ENCODE results near the gene FBXW8. TPM values are rescaled to one million over a fixed set of nuclear protein-coding genes. Genes with fewer than 3 reads are reported as not detected.

The FBXW8 gene
- polyA plus RNA-seq, 3 donors = 2.0 to 5.2 (median 2.7) TPM

DNA sequence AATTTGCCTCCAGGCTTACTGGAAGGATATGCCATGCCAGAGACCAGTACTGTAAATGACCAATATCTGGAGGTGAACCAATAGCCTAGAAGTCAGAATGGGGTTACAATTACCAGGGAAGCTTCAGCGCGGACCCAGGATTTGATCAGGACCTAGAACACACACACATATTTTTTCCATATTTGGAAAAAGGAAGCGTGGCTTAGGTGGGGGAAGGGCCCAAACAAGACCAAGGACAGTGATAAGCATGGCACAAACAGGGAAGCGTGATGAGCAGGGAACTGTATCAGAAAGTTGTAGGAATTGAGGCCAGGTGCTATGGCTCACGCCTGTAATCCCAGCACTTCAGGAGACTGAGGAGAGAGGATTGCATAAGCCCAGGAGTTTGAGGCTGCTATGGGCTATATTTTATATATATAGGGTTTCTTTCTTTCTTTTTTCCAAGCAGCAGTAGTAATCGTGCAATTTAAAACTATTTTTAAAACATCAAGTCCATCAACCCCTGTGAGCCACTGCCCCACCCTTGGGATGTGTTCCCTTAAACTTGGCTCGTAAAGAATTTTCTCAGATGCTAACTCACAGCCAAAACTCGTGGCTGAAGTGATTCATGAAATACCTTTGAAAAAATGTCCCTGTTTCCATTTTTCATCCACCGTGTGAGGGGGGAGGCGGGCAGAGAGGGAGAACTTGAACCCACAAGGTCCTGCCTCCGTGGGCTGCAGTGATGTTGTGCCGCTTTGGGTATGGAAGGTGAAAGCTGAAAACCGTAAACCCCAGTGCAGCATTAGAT is 46.2 kb upstream of the FBXW8 start:
- H3K4me3 ChIP-seq (replicated peaks in 1 of 3; ENCODE audit: low read depth in 2 of 3, low read length in 3 of 3) = no peak overlapping the region

DNA sequence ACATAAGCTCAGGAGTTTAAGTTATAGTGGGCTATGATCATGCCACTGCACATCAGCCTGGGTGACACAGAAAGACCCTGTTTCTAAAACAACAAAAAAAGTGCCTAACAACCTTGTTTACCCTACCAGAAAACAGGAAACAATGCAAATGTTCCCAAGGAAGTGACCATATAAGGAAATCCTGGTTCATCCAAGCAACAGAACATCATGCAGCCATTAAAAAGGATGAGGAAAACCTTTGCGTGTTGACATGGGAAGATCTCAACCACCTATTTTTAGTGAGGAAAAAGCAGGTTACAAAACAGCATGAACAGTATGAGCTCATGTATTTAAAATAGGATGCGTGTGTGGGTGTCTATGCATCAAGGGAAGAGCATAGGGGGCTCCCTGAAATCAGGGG is 43.2 kb upstream of the FBXW8 start:
- no peaks in the 10 kb centered on the region for H3K4me1 ChIP-seq (ENCODE audit: control insufficient read depth in 1 of 2, insufficient read depth in 2 of 2, low read length in 2 of 2)
- Mint-ChIP-seq H3K4me1 (no peaks in the 10 kb centered on the region), H3K36me3 (no peaks in the 10 kb centered on the region), H3K27ac (no peak overlapping the region), H3K9me3 (peaks cover 0 to 3% (median 0%) of the 10 kb centered on the region in 7 donors), H3K27me3 (ENCODE audit: low read depth in 3 of 3) (peaks cover 5 to 15% (median 13%) of the 10 kb centered on the region in 3 donors), H3K4me3 (no peak overlapping the region)
- no peak for DNase-seq
- no peaks in the 10 kb centered on the region for H3K36me3 ChIP-seq (replicated peaks in 1 of 2; ENCODE audit: control insufficient read depth in 1 of 2, insufficient read depth in 2 of 2, low read length in 2 of 2)
- no peak overlapping the region for H3K9ac ChIP-seq (ENCODE audit: insufficient read depth, low read length, poor library complexity, severe bottlenecking)
- no peak overlapping the region for H3K27ac ChIP-seq (ENCODE audit: low read depth in 1 of 2, low read length in 2 of 2)
- no peaks in the 10 kb centered on the region for H4K20me1 ChIP-seq (ENCODE audit: insufficient read depth, low read length)
- H3K4me2 ChIP-seq (replicated peaks; ENCODE audit: extremely low read depth, low read length, poor library complexity, severe bottlenecking) = no peak overlapping the region
- no peaks in the 10 kb centered on the region for H3K27me3 ChIP-seq (ENCODE audit: control insufficient read depth in 2 of 2, insufficient read depth in 2 of 2, low read length in 2 of 2)
- H3K4me3 ChIP-seq (replicated peaks in 1 of 3; ENCODE audit: low read depth in 2 of 3, low read length in 3 of 3) = no peak overlapping the region
- intact Hi-C loops (cut with micrococcal nuclease) = no loop called here
- TF ChIP-seq, protein P1, sequence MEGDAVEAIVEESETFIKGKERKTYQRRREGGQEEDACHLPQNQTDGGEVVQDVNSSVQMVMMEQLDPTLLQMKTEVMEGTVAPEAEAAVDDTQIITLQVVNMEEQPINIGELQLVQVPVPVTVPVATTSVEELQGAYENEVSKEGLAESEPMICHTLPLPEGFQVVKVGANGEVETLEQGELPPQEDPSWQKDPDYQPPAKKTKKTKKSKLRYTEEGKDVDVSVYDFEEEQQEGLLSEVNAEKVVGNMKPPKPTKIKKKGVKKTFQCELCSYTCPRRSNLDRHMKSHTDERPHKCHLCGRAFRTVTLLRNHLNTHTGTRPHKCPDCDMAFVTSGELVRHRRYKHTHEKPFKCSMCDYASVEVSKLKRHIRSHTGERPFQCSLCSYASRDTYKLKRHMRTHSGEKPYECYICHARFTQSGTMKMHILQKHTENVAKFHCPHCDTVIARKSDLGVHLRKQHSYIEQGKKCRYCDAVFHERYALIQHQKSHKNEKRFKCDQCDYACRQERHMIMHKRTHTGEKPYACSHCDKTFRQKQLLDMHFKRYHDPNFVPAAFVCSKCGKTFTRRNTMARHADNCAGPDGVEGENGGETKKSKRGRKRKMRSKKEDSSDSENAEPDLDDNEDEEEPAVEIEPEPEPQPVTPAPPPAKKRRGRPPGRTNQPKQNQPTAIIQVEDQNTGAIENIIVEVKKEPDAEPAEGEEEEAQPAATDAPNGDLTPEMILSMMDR (IDR thresholded peaks at IDR 0.05) = no peak
- 91% methylated on average over 1 of the region's 2 CpGs for WGBS (ENCODE audit: insufficient coverage)
- H3K9me3 ChIP-seq (replicated peaks in 1 of 2; ENCODE audit: control insufficient read depth in 1 of 2, insufficient read depth in 1 of 2, low read length in 2 of 2) = no peaks in the 10 kb centered on the region
- no peak overlapping the region for H2AFZ ChIP-seq (ENCODE audit: insufficient read depth, low read depth, low read length, poor library complexity, severe bottlenecking)
- H3K79me2 ChIP-seq (ENCODE audit: insufficient read depth, low read length) = no peaks in the 10 kb centered on the region

More for the DNA sequence above, 46.2 kb upstream of the FBXW8 start:
- Histone ChIP-seq H3K9me3 (replicated peaks in 1 of 2; ENCODE audit: control insufficient read depth in 1 of 2, insufficient read depth in 1 of 2, low read length in 2 of 2) (no peaks in the 10 kb centered on the region), H3K79me2 (ENCODE audit: insufficient read depth, low read length) (no peaks in the 10 kb centered on the region), H3K36me3 (replicated peaks in 1 of 2; ENCODE audit: control insufficient read depth in 1 of 2, insufficient read depth in 2 of 2, low read length in 2 of 2) (no peaks in the 10 kb centered on the region), H4K20me1 (ENCODE audit: insufficient read depth, low read length) (no peaks in the 10 kb centered on the region), H3K4me2 (replicated peaks; ENCODE audit: extremely low read depth, low read length, poor library complexity, severe bottlenecking) (no peak overlapping the region), H3K27me3 (ENCODE audit: control insufficient read depth in 2 of 2, insufficient read depth in 2 of 2, low read length in 2 of 2) (no peaks in the 10 kb centered on the region), H2AFZ (ENCODE audit: insufficient read depth, low read depth, low read length, poor library complexity, severe bottlenecking) (no peak overlapping the region), H3K9ac (ENCODE audit: insufficient read depth, low read length, poor library complexity, severe bottlenecking) (no peak overlapping the region), H3K27ac (ENCODE audit: low read depth in 1 of 2, low read length in 2 of 2) (no peak overlapping the region), H3K4me1 (ENCODE audit: control insufficient read depth in 1 of 2, insufficient read depth in 2 of 2, low read length in 2 of 2) (no peaks in the 10 kb centered on the region)
- H3K9me3 Mint-ChIP-seq = peaks cover 0 to 3% (median 0%) of the 10 kb centered on the region in 7 donors
- WGBS (ENCODE audit: insufficient coverage) = 86% methylated on average over 5 of the region's 13 CpGs
- TF ChIP-seq, protein P1 (IDR thresholded peaks at IDR 0.05) = no peak
- DNase-seq = no peak
- no peak overlapping the region for H3K4me3 Mint-ChIP-seq
- peaks cover 2 to 13% (median 9%) of the 10 kb centered on the region in 3 donors for H3K27me3 Mint-ChIP-seq (ENCODE audit: low read depth in 3 of 3)
- H3K4me1 Mint-ChIP-seq = no peaks in the 10 kb centered on the region
- H3K27ac Mint-ChIP-seq = no peak overlapping the region
- intact Hi-C loops (cut with micrococcal nuclease) = no loop called here
- no peaks in the 10 kb centered on the region for H3K36me3 Mint-ChIP-seq

Data from CD14-positive monocyte (primary cell).